GM12872 (cell line): ENCODE measurements around the gene BGN.

Source experiments
- TF ChIP-seq, protein P1 (sequence below): IDR thresholded peaks from 3 replicates; pipeline ENCODE4 v1.5.1; 2011; ENCODE audit warnings: low read depth, mild to moderate bottlenecking, low read length, moderate library complexity; ENCODE audit not compliant: insufficient read depth

The BGN gene

DNA sequence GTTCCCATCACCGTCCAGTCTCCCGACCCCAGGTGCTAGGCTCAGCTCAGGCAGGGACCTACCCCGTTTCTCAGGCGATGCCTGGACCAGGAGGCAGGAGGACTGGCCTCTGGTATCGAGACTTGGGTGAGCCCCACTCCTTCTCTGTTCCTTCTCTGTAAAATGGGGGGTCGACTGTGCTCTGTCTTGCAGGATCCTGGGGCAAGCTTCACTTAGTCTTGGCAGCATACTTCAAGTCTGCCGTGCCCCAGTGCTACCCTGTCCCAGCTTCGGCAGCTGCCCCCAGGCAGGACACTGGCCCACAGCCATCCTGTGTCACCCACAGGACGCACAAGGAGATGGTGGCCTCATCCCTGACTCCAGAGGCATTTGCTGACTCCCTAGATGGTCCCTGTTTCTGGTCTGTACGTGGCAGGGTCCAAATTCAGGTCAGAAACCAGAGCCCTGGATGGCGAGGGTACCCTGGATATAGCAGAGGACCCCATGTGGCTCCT, 17.4 kb upstream of the BGN start:
- TF ChIP-seq, protein P1, sequence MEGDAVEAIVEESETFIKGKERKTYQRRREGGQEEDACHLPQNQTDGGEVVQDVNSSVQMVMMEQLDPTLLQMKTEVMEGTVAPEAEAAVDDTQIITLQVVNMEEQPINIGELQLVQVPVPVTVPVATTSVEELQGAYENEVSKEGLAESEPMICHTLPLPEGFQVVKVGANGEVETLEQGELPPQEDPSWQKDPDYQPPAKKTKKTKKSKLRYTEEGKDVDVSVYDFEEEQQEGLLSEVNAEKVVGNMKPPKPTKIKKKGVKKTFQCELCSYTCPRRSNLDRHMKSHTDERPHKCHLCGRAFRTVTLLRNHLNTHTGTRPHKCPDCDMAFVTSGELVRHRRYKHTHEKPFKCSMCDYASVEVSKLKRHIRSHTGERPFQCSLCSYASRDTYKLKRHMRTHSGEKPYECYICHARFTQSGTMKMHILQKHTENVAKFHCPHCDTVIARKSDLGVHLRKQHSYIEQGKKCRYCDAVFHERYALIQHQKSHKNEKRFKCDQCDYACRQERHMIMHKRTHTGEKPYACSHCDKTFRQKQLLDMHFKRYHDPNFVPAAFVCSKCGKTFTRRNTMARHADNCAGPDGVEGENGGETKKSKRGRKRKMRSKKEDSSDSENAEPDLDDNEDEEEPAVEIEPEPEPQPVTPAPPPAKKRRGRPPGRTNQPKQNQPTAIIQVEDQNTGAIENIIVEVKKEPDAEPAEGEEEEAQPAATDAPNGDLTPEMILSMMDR, result no peak

DNA sequence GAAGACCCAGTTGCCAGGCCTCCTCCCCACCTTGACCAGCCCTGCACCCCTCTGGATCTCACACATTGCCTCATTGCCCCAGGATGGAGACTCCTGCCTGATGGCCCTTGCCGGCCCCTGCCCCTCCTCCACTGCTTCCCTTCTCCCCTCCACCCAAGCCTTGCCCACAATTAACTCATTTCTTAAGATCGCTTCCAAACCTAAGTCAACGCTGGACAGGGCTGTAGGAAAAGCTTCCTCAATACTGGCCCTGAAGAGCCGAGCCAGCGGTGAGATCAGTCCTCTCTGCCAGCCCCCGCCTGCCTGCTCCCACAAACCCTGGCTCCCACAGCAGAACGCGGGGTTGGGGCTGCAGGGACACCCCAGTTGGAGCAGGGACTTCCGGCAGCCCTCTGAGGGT, 16.9 kb upstream of the BGN start:
- TF ChIP-seq, protein P1, result no peak

DNA sequence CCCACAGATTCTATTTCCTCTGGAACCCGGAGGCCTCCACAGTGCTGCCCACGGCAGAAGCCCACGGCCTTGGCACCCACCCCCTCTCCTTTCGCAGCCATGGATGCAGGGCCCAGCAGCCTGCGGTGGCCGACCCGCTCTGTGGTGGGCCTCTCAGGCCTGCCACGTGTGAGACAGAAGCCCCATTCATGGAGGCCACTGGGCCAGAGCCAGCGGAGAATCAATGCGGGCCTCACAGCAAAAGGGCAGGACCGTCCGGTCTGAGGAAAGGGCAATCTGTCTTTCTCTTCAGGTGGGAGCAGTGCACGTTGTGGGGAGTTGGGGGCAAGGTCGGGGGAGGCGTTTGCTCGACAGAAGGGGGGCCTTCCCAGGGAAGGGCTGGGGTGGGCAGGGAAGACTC, 16.0 kb upstream of the BGN start:
- TF ChIP-seq, protein P1, result no peak

DNA sequence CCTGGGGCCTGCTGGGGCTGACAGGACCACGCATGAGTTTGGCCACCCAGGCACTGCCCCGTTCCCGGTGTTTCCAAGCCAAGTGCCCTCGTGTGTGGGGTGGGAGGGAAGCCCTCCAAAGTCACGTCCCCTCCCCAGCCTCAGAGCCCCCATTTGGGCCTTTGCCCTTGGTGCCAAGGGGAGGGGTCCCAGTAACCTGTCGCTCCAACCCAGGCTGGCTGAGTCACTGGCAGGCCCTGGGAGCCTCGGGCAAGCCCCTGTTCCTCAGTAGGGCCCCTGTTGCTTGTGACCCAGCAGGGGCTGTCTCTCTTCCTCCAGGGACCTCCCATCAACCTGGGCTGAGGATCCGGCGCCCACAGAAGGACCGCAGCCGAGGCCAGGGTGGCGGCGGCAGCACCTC, 13.7 kb upstream of the BGN start:
- TF ChIP-seq, protein P1, result no peak

DNA sequence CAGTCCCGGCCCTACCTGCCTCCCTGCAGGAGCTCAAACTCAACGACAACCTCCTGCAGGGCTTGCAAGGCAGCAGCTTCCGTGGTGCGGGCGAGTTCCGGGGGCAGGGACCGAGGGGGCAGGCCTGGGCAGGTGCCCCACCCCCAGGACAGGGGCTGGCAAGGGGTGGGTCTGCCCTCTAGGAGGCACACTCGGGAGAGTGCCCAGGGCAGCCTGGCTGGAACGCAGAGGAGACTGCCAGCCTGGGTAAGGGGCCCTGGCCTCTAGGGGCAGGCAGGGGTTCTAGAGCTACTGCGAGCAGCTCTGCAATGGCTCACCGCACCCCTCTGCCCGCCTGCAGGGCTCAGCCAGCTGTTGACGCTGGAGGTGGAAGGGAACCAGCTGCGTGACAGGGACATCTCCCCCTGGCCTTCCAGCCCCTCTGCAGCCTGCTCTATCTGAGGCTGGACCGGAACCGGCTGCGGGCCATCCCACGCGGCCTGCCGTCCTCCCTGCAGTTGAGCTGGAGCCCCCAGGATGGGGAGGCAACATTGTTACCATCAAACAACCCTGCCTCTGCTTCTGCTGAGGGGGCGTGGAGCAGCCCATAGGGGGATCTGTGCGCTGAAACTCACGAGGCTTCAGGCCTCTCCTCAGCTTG, 12.3 kb upstream of the BGN start:
- TF ChIP-seq, protein P1, result no peak

DNA sequence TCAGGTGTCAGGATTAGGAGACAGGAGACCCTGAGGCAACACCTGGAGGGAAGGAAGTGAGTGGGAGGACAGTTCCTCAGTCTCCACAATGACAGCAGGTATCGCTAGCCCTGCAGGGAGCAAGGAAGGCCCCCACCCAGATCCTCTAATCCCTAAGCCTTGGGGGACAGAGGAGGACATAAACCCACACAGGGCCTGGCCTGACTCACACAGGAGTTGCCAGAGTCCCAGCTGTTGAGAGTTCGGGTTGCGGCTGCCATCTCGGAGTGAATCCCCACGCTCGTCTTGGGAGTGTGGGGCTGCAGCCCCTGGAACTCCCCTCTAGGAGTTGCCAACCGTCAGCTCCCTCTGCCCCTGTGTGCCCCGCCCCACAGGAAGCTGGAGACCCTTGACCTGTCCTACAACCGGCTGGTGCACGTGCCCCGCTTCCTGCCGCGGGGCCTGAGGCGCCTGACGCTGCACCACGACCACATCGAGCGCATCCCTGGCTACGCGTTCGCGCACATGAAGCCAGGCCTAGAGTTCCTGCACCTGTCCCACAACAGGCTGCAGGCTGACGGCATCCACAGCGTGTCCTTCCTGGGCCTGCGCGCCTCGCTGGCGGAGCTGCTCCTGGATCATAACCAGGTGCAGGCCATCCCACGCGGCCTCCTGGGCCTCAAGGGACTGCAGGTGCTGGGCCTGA, 9.2 kb upstream of the BGN start:
- TF ChIP-seq, protein P1, result no peak

DNA sequence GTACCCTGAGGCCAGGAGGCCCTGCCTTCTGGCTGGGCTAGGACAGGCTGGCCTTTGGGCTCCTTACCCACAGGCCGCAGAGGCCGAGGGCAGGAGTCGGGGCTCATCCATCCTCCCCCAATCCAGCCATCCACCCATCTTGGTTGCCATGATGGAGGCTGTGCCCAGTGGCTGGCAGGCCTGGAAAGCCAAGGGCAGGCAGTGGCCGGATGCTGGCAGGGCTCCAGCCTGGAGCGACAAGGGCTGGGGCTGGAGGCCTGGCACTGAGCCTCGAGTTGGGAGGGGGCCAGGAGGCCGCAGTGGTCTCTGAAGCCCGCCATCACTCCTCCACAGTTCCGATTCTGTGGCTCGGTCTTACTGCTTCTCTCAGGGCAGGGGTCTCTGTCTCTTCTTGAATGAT, 8.6 kb upstream of the BGN start:
- TF ChIP-seq, protein P1, result no peak
